GM18498 (cell line): ENCODE measurements around the gene SND1.
A peak's percentile ranks its signal among the peaks of the same experiment; 100 is the strongest.

Experiments
- ATAC-seq: cut with Tn5 transposase; IDR thresholded peaks from one replicate; pipeline ENCODE4 v1.9.1; 2021; ENCODE audit warnings: mild to moderate bottlenecking, moderate library complexity; ENCODE audit not compliant: unreplicated experiment

The SND1 gene

GRCh38 chr7:127682140-127682539 is 30.1 kb downstream of the SND1 start:
- no peak for ATAC-seq

- peak; percentile 62 for ATAC-seq
Observed at GRCh38 chr7:127683776-127684681, 32.0 kb downstream of the SND1 start.

- ATAC-seq: no peak
Observed at GRCh38 chr7:127689194-127689772, 37.3 kb downstream of the SND1 start.

- no peak for ATAC-seq
Observed at GRCh38 chr7:127690337-127690736, 38.3 kb downstream of the SND1 start.

DNA sequence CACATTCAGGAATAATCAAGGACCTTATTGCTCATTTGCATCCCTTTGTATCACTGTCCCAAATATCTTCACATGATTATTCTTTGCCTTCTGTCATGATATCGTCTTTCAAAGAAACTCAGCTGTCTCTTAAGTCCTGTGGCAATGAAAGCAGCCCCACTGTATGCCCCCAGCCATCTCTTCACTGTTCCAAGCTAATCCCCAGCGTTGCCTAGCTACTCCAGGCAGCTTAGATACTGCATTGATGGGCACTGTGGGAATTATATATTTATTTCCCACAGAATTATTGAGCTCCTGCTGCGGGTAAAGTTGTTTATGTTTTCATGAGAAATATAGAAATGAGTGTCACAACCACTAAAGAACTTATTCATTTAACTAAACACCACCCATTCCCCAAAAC is 38.8 kb downstream of the SND1 start:
- ATAC-seq: no peak

DNA sequence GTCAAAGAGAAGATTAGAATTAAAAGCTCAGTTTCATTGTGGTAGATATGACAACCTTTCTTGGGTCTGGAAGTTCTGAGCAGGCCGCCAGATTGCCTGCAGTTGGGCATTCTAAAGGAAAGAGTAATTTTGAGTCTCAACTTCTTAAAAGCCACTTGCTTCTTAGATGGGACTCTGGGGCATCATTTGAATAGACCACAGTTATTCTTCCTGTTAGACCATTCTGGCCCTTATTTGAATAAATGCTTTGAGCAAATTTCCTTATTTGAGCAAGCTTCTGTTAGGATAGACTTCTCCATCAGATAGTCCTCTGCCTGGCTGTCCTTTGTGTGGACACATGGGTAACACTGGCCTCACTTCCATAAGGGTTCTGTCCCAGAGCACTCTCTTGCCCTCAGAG is 40.2 kb downstream of the SND1 start:
- peak; percentile 65 for ATAC-seq

GRCh38 chr7:127699853-127700252 is 47.9 kb downstream of the SND1 start:
- ATAC-seq: no peak

- no peak for ATAC-seq
Observed at GRCh38 chr7:127702052-127702652, 50.2 kb downstream of the SND1 start.

- no peak for ATAC-seq
Observed at GRCh38 chr7:127702938-127703337, 50.9 kb downstream of the SND1 start.

DNA sequence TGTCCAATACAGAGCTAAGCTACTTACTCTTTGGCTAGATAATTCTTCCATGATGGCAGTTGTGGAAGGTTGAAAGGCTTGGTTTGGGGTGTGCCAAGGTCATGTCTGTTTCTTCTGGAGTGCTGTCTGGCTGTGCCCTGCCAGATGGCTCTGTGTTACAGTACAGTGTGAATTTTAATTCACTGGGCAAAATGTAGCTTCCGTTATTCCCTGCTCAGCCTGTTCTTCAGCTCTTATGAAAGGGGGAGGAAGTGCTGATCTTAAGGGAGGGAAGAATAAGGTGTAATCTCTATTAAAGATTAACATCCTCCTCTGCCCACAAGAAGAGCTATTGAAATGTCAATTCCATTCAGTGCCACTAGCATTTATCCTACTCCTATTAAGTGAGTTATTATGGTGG is 52.2 kb downstream of the SND1 start:
- no peak for ATAC-seq

DNA sequence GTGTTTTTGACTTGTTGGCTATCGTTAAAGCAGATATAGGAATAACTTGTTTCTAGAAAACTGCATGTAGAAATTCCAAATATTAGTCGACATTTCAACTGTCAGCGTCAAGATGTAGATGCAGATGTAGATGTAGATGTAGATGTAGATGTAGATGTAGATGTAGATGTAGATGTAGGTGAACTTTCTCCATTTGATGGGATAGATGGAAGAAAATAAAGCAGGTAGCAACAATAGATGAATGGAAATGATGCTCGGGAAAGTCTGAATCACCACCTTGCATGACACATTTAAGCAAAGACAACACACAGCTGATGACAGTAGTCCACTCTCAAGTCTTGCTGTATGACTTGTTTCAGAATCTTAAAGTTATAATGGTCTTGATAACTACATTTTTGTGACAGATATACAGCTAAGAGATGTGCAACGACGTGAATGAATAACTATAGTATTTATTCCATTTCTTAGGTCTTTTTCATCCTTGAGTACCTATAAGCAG is 53.5 kb downstream of the SND1 start:
- ATAC-seq: no peak

- ATAC-seq: no peak
Observed at GRCh38 chr7:127706766-127707165, 54.8 kb downstream of the SND1 start.

GRCh38 chr7:127708201-127708600 is 56.2 kb downstream of the SND1 start:
- no peak for ATAC-seq

DNA sequence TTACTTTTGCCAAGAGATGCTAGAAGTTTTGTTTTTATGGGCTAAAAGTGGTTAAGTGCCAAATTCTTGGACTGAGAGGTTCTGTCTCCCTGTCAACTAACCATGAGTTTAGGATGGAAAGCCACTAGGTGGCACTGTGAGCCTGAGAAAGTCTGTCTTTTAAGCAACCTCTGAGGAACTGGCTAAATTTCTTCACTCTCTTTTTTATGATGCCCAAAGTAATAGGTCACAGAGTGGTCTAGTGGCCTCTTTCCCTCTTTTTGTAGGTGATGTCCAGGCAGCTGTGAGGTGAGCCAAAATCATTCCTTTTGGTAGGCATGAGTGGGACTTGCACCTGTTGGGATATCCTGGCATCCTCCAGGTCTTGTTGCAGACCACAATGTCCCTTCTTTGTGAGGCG is 56.8 kb downstream of the SND1 start:
- peak; percentile 76 for ATAC-seq

DNA sequence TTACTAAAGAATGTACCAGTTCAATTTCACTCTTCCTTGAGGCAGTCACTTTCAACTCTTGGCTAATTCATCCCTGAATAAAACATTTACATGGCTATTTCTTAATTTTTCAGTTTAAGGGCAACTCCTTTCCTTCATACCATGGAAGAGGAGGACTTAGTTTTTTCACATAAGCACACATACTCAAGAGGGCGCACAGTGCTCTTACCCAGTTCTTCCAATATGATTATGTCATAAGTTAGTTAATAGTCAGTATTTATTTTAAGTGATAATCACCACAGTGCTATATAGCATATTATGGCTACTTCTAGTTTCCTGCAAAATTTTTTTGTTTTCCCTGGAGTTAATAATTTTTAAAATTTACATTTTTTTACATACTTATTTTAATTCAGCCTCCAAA is 58.6 kb downstream of the SND1 start:
- no peak for ATAC-seq

- no peak for ATAC-seq
Observed at GRCh38 chr7:127711872-127712271, 59.9 kb downstream of the SND1 start.

GRCh38 chr7:127713006-127713405 is 61.0 kb downstream of the SND1 start:
- ATAC-seq: no peak

GRCh38 chr7:127713758-127714157 is 61.8 kb downstream of the SND1 start:
- no peak for ATAC-seq

DNA sequence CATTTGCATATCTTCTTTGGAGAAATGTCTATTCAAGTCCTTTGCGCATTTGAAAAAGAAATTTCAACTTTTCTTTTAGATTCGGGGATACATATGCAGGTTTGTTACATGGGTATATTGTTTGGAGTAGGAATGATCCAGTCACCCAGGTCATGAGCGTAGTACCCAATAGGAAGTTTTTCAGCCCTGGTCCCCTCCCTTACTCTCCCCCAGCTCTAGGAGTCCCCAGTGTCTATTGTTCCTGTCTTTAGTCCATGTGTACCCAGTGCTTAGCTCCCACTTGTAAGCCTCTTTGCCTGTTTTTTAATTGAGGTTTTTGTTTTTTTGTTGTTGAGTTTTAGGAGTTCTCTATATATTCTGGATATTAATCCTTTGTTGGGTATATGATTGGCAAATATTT is 63.3 kb downstream of the SND1 start:
- no peak for ATAC-seq

DNA sequence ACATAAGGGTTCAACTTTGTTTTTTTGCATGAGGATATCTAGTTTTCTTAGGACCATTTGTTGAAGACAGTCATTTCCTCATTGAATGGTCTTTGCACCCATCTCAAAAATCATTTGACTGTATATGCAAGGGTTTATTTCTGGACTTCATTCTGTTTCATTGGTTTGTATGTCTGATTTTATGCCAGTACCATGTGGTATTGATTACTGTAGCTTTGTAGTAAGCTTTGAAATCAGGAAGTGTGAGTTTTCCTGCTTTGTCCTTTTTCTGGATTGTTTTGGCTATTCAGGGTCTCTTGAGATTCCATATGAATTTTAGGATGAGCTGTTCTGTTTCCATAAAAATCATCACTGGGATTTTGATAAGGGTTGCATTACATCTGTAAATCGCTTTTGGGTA is 63.9 kb downstream of the SND1 start:
- no peak for ATAC-seq

DNA sequence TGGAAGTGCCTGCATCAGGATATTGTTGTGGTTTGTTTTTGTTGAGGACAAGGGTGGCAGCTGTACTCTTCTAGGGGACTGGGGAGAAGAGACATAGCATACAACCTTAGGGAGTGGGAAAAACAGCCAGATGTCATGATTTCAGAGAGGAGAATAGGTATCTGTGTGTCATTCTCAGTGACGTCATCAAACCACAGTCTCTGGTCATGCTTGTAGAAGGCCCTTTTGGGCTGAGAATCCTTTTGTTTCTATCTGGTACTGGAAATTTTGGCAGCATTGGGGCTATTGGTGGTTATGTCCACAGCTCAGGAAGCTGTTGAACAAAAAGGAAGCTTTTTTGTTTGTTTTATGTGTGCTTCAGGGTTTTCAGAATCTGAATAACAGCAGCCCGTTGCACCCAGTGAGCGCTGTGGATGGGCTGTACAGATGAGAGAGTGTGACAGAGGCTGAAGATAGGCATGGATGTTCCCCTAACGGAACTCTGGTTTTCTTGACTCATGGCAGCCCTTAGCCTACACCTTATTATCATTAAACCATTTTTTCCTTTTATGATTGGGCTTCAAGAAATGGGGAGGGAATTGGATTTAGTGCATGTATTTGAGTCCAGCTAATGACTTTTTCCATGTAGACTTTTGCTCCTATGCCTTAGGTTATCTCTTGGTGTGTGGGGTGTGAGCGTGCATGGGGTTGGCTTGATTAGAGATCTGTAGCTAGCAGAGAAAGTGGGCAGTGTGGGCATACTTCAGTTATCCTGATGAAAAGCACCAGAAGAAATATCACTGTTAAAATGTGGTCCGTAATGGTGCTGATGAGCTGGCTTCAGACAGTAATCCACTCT is 65.7 kb downstream of the SND1 start:
- no peak for ATAC-seq
